Adipose tissue (tissue), 3 donors: ENCODE results near the gene PHTF1. TPM values are rescaled to one million over a fixed set of nuclear protein-coding genes. Genes with fewer than 3 reads are reported as not detected.

Source experiments
- H3K27ac ChIP-seq: one replicate; pipeline ENCODE4 v1.5.1; 2013; ENCODE audit warnings: low read depth, low read length
- WGBS, 3 donors: extraction: QIAGEN DNeasy Blood & Tissue Kit; methylation state at CpG; one replicate each; pipeline ENCODE4 v1.1.7; 2013; 5-methylcytosine and 5-hydroxymethylcytosine counted together
- polyA plus RNA-seq, 3 donors: library from polyadenylated mRNA; stranded (reverse); fragments of 200-250 nt; gene quantifications; one replicate each; pipeline ENCODE4 v1.2.3, GENCODE V29; 2013
- donor health status: healthy with polysubstance abuse.
- donor health status: Bipolar disorder and iron deficiency.
- donor health status: healthy.

PHTF1 gene
- polyA plus RNA-seq, 3 donors = 4.4 to 8.2 (median 6.1) TPM

DNA sequence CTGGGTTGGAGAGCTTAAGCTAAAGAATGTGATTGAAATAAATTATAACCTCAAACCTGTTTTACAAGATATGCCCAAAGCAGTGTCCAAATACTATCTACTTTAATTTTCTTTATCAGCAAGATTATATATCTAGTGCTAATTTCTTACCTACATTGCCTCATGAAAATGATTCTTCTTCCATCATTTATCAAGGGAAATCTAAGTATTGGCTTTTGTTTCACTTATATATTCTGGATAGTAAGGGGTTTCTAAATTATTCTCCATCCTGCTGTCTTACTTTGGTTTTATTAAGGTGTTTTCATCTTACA, 81.2 kb downstream of the PHTF1 start:
- no peak overlapping the region for H3K27ac ChIP-seq

DNA sequence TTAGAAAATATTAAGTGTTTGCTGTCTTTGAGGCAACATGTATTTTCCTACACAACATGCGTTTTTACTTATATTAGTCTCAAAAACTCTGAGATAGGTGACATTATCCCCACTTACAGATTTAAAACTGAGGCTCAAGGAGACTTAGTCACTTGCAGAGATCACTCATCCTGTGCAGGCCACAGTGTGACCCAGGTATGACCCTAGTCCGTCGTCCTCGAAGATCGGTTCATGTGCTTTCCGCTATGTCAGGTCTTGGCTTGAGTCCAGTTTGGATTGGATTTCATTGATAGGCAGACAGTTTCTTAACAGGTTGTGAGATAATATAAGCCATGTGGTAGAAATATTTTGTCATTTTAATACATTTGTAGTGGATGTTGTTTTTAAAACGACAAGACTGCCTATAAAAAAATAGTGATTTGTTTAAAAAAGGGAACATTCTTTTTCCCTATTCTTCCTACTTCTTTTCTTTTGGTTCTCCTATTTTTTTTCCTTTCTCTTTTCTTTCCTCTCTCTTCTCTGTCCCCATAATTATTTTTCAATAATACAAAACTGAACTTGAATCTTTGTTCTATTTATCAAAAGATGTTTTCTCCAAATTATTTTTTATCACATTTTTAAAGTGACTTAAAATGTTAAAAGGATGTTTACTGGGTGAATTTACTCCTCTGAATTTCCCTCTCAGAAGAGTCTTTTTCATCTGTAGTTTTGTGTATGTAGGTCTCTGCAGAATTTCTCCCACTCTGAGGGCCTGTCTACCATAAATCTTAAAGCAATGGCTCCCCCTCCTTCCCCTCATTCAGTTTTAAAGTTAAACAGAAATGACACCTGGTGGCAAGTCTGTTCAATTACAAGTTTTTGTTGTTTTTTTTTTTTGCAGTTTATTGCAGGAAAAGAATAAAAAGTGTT, 81.8 kb downstream of the PHTF1 start:
- H3K27ac ChIP-seq = no peak overlapping the region
- WGBS, 3 donors = 23 to 53% (median 36%) methylated on average over 7 of the region's 7 CpGs

DNA sequence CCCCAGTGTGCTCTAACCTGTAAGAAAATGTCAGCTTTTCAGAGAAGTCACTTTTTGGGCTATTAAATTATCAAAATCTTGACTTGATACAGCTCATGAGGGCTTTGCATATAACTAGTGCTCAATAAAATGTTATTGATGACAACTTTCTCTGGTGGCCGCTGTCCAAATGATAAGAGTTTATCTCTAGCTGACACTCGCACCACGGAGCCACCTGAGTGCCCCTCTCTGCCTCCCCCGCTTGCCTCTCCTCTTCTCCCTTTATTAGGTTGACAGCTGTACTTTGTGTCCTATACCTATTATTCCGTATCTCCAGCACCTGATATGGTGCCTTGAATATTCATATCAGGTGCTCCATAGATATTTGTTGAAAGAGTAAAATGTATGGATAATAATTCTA, 82.8 kb downstream of the PHTF1 start:
- WGBS, 3 donors = 65 to 95% (median 93%) methylated on average over 5 of the region's 5 CpGs
- H3K27ac ChIP-seq = no peak overlapping the region

DNA sequence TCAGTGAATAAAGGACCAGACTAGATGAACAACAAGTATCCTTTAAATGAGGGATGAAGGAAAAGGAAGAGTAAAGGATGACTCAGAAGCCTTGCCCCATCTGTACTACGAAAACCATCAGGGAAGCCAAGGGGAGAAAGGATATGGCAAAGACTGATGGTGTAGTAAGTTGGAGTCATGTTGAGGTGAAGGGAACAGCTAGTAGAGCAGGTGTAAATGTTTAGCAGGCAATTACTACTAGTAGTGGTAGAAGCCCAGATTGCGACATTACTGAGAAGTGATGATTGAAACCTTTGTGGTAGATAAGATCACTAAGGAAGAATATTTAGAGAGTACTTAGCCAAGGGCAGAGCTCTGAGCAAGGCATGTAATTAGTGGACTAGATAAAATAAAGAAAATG, 84.0 kb downstream of the PHTF1 start:
- 85 to 89% (median 89%) methylated on average over 2 of the region's 2 CpGs for WGBS, 3 donors
- no peak overlapping the region for H3K27ac ChIP-seq

DNA sequence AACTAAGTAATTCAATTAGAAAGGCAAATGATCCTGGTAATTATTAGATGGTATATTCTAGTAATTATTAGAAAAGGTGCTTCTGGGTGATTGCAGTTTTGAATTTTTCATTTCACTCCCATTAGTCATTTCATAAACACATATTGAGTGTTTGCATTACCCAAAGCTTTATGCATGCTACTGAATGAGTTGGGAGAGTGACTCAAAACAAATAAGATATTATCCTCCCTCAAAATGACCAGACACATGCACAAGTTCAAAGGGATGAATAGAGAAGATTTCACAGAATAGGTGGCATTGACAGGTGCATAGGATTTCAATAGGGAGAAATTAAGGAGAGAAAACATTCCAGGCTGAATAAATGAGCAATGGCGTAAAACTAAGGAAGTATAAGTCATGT, 84.7 kb downstream of the PHTF1 start:
- WGBS, 3 donors = 95 to 100% (median 95%) methylated on average over 1 of the region's 1 CpG
- H3K27ac ChIP-seq = no peak overlapping the region

DNA sequence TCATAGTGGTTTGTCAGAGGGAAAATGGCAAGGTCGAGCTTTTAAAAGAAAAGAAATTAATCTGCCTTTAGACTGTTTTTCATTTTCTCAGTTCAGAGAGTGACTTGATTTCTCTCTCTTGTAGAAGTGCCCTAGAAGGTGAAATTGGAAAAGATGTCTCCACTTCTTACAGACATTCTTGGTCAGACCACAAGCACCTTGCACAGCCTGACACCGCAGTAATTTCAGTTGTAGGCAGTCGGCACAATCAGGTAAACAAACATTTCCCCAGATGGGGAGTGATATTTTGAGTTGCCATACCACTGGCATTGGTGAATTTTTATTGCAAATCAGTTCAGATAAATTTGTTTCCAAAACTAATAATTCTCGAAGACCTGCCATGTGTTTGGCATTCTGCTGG, 86.8 kb downstream of the PHTF1 start:
- H3K27ac ChIP-seq = no peak overlapping the region
- 77 to 91% (median 90%) methylated on average over 4 of the region's 4 CpGs for WGBS, 3 donors

DNA sequence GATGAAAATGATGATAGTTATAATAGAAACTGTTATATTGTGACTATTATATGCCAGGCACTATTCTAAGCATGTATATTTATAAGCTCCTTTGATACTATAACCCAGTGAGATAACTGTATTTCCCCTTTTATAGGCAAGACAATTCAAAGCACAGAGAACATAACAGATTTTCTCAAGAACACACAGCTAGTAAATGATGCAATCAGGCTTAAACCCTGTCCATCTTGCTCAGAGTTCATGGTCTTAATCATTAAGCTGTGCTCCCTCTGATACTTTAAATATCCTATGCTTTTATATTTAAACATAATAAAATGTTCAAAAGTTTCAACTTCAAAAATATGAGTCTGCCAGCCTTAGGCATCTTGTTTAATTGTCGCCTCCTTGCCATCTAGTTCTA, 88.6 kb downstream of the PHTF1 start:
- H3K27ac ChIP-seq = no peak overlapping the region
- 95 to 98% (median 97%) methylated on average over 1 of the region's 1 CpG for WGBS, 3 donors

DNA sequence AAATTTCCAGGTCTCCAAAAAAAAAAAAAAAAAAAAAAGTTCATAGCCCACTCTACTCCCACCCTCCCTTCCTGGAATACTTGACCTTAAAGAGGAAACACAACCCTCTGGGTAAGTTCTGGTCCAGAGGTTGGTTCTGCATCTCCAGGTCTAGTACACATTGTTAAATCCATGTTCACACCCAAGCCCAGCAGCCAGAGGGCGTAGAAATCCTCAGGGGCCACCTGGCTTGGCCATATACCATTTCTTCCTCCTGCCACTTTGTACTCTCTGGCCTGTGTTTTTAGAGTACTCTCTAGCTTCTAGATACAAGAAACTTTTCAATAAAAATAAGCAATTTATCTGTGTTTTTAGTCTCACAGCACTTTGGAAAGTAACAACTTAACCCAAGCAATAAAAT, 89.3 kb downstream of the PHTF1 start:
- 89 to 100% (median 98%) methylated on average over 1 of the region's 1 CpG for WGBS, 3 donors
- H3K27ac ChIP-seq = no peak overlapping the region

DNA sequence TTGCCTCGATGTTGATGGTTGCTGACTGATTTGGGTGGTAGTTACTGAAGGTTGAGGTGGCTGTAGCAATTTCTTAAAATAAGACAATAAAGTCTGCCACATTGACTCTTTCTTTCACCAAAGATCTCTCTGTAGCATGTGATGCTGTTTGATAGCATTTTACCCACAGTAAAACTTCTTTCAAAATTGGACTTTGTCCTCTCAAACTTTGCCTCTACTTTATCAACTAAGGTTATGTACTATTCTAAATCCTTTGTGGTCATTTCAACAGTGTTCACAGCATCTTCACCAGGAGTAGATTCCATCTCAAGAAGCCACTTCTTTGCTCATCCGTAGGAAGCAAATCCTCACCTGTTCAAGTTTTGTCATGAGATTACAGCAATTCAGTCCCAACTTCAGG, 93.2 kb downstream of the PHTF1 start:
- 97 to 98% (median 97%) methylated on average over 2 of the region's 2 CpGs for WGBS, 3 donors
- H3K27ac ChIP-seq = no peak overlapping the region

DNA sequence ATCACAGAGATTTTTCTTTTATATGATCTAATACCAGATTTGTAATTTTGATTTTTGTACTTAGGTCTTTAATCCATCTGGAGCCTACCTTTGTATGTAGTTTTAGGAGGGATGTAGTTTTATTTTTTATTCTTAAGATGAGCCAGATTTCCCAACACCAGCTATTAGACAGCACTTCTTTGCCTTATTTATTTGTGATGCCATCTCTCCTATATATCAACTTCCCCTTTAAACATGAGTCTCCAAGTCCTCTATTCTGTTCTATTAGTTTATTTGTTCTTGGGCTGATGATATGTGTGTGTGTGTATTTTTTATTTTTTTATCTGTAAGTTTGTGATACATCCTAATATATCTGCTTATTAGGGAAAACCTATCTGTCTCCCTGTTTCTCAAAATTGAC, 94.2 kb downstream of the PHTF1 start:
- H3K27ac ChIP-seq = no peak overlapping the region

DNA sequence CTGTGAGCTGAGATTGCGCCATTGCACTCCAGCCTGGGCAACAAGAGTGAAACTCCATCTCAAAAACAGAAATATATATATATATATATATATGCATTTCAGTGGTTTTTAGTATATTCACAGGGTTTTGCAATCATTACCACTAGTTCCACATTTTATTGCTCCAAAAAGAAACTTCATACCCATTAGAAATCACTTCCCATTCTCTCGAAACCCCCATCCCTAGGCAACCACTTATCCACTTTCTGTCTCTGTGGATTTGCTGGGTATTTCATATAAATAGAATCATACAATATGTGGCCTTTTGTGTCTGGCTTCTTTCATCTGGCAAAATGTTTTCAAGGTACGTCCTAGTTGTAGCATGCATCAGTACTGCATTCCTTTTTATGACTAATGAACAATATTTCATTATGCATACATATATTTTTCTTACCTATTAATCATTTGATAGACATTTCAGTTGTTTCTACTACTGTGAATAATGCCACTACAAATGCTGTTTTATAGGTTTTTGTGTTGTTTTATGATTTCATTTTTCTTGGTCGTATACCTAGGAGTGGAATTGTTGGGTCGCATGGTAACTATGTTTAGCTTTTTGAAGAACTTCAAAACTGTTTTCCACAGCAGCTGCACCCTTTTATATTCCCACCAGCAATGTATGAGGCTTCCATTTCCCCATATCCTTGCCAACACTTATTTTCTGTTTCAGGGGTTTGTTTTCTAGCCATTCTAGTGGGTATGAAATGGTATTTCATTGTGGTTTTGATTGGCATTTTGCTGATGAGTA, 95.9 kb downstream of the PHTF1 start:
- H3K27ac ChIP-seq = no peak overlapping the region
- WGBS, 3 donors = 81 to 94% (median 82%) methylated on average over 5 of the region's 5 CpGs

DNA sequence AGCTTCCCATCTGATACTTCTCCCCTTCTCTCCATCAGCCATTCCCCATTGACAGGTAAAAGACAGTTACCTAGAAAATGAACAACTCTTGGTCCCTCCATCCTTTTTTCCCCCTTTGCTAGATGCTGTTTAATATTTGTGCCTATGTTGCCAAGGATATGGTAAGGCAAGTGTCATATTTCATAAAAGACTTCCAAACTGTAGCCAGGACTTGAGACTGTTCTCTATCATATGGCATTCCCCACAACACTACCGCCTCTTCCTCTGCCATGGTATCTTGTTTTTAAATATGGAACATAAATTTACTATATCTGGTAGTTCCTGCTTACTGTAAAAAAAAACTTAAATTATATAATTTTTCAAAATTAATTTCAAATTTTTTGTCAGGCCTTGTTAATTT, 97.2 kb downstream of the PHTF1 start:
- no peak overlapping the region for H3K27ac ChIP-seq
- 88 to 98% (median 97%) methylated on average over 1 of the region's 1 CpG for WGBS, 3 donors

DNA sequence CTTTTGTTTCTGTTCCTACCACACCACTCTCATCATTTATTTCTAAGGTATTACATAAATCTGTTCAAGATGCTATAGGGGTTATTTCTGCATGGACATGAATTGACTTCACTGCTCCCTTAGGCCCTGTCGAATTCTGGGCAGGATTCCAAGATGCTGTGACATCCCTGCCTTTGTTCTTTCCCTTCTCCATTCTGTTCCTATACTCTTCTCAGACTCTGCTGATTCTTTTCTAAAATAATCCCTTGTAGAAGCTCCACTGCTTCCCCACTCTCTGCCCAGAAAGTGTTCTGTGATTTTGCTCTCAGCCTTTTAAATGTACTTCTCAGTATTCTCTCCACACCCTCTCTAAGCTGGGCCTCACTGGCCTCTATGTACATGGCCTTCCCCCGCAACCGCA, 99.2 kb downstream of the PHTF1 start:
- WGBS, 3 donors = 66 to 77% (median 67%) methylated on average over 3 of the region's 3 CpGs
- H3K27ac ChIP-seq = no peak overlapping the region

DNA sequence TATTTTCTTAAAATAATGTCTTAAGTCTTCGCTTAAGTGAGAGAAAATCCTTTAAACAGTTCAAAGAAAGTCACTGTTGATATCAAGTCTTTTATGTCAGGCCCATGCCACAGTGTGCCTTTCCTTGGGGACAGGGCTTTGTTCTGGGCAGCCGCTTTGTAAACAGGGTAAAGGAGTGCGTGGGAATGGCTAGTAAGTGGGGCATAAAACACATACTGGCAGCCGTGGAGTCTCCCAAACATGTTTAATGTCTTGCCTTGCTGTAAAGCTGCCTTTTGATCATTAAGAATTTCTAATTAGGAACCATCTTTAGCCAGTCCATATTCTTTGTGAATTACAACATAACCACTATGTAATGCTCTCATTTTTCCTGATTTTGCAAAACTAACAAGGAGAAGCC, 99.7 kb downstream of the PHTF1 start:
- H3K27ac ChIP-seq = no peak overlapping the region
- WGBS, 3 donors = 82 to 92% (median 84%) methylated on average over 4 of the region's 4 CpGs

DNA sequence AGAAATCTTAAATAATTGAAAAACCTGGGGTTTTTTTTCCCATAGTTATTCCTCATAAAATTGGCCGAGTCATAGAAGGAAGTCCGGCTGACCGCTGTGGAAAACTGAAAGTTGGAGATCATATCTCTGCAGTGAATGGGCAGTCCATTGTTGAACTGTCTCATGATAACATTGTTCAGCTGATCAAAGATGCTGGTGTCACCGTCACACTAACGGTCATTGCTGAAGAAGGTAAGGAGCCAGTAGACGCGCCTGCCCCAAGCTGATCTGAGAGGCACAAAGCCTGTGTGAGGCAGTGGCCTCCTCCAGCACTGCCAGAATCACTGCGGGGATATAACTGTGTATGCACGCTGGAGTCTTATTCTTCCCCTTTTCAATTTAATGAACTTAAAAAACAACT, 100.3 kb downstream of the PHTF1 start:
- 90 to 92% (median 91%) methylated on average over 9 of the region's 9 CpGs for WGBS, 3 donors
- H3K27ac ChIP-seq = no peak overlapping the region

DNA sequence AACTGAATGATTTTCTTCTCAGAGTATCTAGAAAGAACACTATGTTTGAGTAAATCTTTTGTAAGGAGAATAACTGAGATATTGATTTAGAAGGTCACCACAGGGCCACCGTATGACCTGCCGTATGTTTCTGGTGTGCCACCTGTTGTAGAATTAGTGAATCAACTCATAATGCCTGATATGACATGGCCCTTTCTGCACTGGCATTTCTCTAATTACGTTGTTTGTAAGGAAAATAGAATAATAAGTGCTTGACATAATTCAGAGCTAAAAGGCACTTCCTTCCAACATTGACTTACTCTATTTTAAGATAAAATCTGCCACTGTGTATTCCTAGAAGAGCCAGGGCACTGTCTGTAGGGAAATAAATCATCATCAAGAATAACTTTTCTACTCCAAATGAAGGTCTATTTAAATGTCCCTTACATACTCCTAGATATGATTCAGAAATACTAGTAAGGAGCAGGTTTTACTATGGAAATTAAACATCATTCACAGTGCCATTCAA, 101.7 kb downstream of the PHTF1 start:
- no peak overlapping the region for H3K27ac ChIP-seq
- WGBS, 3 donors = 58 to 87% (median 87%) methylated on average over 3 of the region's 3 CpGs

DNA sequence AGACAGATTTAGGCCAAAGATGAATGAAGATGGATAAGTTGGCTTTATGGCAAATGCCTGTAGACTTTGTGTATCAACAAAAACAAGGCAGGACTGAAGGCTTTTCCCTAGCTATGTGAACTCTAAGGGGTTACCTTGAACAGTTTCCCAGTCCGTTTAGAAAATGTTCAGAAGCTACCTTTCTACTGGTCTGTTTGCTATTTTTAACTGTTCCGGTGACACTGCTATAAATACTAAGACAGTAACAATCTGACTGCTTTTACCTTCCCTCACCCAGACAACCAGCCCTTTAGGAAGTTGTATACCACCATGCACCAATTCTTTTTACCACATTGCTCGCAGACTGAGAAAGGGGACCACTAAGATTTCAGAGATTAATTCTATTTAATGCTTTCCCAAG, 102.2 kb downstream of the PHTF1 start:
- H3K27ac ChIP-seq = no peak overlapping the region
- 68 to 83% (median 77%) methylated on average over 3 of the region's 3 CpGs for WGBS, 3 donors

DNA sequence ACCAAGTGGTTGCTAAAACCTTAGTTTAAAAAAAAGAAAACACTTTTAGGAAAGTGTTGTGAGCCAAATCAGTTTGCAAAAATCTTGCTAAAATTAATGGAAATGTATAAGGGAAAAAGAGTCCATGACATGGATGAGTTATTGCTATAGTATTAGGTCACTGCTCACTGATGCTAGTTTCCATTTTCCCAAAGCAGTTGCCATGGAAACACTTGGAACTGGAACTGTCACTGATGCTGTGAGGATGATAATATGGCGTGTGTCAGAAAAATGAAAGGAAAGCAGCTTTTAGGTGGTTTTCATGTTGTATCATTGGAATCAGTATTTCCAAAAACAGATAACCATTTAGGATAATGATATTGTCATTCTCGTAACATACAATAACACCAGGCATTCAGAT, 104.4 kb downstream of the PHTF1 start:
- 94 to 100% (median 94%) methylated on average over 2 of the region's 2 CpGs for whole genome bisulfite sequencing, 3 donors
- H3K27ac ChIP-seq = no peak overlapping the region

DNA sequence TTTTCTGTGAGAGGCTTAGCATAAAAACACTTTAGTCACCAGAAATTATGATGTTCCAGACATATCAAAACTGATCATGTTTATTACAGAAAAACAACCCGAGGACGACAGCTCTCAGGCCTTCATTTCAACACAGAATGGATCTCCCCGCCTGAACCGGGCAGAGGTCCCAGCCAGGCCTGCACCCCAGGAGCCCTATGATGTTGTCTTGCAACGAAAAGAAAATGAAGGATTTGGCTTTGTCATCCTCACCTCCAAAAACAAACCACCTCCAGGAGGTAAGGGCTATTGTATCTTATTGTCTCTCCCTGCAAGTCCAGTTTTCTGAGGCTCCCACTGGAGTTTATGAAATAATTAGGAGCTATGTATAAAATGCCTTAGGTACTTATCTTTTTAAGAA, 105.5 kb downstream of the PHTF1 start:
- 93 to 97% (median 96%) methylated on average over 5 of the region's 5 CpGs for WGBS, 3 donors
- H3K27ac ChIP-seq = no peak overlapping the region

DNA sequence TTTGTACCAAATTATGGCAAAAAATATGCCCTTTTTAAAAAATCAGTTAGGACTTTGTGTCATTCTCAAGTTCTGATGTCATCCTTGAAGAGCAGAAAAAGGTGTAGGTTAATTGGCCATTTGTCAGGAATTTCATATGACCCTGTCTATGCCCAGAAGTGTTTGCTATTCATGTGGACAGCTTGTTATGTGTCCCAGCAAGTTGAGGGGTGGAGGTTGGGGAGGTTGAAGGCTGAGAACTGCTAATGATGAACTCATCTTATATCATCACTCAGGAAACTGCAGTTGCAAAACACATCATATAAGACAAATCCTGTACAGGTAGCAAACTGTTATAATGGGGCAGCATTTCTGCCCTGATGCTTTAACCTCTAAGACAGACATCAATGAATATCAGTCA, 106.5 kb downstream of the PHTF1 start:
- no peak overlapping the region for H3K27ac ChIP-seq
